ENCODE data around the gene PPIL6.

Gene PPIL6

DNA sequence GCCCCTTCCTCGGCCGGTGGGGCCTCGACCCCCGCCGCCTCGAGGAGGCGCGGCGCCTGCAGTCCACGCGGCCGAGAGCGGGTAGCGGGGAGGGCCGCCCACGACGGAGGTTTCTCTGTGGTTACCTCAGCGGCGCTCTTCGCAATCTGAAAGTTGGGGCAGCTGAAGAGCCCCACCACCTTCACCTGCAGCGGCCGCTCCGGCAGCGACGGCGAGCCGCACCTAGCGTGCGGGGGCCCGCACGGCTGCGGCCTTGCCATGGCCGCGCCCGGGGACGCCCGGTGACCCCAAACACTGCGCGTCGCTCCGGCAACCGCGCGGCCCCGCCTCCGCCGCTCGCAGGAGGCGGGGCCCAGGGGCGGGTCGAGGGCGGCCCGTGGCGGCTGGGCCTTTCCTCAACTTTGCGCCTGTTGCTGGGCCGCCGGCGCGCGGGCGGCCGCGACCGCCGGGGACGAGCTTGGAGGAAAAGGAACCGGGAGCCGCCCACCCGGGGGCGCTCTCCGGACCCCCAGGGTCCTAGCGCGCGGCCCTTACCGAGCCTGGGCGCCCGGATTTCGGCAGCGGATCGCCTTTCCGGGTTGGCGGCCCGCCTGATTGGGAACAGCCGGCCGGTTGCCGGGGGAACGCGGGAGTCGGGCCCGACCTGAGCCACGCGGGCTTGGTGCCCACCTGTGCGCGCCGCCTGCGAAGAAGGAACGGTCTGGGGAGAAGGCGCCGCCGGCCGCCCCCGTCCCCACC, at the start of gene PPIL6, which contains the start of gene SMPD2:
Gene PPIL6, minus strand, starts transcription at position 298 of the 738 bp plus-strand sequence. Its CDS starts 38 bp downstream, at position 260.
Gene SMPD2, plus strand, starts transcription at position 394 of the 738 bp plus-strand sequence. CDS start 398 bp downstream, outside the sequence.
- DNase-seq (ENCODE audit: low read depth) = peak; percentile 85

DNA sequence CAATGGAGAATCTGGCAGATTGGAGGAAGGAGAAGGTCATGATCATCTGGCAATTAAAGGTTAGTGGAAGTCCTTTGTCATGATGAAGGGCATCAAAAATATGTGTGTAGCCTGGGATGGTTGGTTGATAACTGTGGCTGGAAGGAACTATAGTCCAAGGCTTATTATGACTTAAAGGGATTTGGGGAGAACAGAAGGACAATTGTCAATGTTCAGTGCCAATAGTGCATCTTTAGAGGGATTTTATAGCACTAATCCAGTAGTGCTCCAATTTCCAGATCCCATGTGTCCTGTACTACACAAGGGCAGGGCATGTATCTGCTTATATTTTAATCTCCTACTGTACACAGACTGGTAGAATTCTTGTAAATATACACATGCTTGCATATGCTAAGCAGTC, 47.6 kb upstream of the PPIL6 start:
- no peak for DNase-seq (ENCODE audit: low read depth)

DNA sequence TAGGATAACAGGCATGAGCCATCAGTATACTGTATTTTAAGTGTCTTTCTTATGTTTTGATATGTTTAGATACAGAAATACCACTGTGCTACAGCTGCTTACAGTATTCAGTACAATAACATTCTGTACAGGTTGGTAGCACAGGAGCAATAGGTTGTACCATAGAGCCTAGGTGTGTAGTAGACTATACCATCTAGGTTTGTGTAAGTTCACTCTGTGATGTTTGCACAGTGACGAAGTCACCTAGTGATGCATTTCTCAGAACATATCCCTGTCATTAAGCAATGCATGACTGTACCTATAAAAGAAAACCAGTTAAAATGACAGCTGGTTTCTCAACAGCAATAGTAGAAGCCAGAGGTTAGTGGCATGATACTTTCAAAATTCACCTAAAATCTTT, 45.6 kb upstream of the PPIL6 start:
- no peak for DNase-seq (ENCODE audit: low read depth)

DNA sequence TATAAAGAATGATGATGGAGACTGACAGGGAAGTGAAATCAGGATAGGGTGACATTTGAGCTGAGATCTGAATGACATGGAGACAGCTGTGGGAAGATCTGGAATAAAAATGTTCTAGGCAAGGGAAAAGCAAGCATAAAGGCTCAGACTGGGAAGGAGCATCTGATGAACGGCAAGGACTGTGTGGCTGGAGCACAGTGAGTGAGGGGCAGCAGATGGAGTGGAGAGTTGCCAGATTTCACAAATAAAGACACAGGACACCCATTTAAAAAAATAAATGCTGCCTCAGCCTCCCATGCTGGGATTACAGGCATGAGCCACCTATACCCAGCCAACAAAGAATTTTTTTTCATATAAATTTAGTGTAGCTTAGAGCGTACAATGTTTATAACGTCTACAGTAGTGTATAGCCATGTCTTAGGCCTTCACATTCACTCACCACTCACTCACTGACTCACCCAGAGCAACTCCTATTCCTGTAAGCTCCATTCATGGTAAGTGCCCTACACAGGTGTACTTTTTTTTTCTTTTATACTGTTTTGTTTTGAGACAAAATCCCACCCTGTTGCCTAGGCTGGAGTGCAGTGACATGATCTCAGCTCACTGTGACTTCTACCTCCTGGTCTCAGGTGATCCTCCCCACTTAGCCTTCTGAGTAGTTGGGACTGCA, 45.0 kb upstream of the PPIL6 start:
- DNase-seq (ENCODE audit: low read depth) = no peak

DNA sequence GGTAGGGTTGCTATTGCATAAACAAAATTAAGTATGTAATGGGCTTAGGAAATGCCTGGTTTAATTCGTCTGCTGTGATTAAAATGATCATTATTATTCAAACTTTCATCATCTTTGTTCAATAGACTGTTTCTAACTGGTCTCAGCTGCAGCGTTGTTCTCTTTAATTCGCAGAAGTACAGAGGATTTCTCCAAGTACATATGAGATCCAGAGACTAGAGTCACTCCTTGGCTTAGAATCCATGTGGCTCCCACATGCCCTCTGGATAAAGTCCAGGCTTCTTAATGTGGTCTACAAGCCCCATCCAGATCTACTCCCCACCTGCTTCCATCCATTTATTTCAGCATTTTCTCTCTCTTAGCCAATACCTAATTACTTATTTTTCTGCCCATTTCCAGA, 43.7 kb upstream of the PPIL6 start:
- DNase-seq (ENCODE audit: low read depth) = no peak

DNA sequence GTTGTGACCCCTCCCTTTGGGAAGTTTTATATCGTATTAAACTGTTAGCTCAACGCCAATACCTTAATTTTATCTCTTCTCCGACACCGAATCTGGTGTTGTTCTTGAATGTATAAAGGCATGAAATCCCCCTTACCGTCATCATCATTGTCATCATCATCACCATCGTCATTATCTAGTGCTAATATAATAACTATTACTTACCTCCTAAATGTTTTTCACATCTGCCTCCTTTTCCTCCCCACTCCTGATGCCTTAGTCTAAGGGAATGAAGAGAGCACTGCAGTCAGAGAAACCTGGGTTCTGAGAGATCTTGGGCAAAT, 43.3 kb upstream of the PPIL6 start:
- DNase-seq (ENCODE audit: low read depth) = peak; percentile 13

DNA sequence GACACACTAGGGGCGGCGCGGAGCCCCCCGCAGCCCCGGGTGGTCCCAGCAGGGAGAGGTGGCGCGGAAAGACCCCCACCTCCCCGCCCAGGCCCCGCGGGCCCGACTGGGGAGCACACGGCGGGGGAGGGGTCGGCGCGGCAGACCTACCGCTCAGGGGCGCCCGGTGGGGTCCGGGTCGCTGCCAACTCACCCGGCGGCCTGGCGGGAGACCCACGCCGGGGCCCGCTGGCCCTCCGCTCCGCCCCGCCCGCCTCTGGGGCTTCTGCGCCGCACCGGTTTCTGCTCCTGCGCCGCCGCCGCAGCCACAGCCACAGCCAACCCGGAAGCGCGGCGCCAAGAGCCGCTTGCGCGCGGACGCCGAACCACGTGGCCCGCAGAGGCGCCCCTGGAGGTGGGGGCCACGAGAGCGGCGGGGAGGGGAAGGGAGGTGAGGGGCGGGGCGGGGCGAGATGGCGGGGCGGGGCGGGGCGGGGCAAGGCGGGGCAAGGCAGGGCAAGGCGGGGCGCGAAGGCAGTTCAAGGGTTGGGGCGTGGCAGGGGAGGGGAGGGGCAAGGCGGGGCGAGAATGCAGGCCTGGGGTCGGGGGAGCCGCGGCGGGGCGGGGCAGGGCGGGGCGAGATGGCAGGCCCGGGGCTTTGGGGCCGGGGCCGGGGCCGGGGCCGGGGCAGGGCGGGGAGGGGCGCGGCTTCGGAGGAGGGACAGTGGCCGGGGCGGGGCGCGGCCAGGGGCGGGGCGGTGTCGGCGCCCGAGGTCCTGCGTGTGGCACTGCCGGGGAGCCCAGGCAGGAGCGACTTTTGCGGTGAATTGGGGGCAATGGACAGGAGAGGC, 42.7 kb upstream of the PPIL6 start, which contains the start of gene ZBTB24:
Gene ZBTB24, minus strand, starts transcription at position 315 of the 830 bp plus-strand sequence. CDS start 1,193 bp downstream, outside the sequence.
- peak; percentile 91 for DNase-seq (ENCODE audit: low read depth)

DNA sequence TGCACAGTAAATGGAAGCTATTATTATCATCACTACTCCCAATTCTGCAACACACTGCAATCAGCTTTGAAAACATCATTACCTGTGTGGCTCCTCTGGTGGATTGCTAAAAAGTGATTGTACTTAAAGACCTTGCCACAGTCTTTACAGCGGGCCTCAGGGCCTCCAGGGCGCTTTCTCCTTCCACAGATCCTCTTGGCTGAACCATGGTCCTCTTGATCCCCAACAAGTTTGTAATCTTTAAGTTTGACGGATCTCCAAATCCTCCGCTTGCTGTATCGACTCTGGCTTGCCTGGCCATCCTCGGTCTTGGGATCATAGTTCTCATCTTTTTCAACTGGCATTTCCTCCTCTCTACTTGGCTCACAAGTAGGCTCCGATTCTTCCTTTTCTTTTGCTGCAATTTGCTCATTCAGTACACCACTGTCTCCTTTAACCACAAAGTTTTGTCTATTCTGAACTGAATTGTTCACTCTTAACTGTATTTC, 40.6 kb upstream of the PPIL6 start:
- no peak for DNase-seq (ENCODE audit: low read depth)

DNA sequence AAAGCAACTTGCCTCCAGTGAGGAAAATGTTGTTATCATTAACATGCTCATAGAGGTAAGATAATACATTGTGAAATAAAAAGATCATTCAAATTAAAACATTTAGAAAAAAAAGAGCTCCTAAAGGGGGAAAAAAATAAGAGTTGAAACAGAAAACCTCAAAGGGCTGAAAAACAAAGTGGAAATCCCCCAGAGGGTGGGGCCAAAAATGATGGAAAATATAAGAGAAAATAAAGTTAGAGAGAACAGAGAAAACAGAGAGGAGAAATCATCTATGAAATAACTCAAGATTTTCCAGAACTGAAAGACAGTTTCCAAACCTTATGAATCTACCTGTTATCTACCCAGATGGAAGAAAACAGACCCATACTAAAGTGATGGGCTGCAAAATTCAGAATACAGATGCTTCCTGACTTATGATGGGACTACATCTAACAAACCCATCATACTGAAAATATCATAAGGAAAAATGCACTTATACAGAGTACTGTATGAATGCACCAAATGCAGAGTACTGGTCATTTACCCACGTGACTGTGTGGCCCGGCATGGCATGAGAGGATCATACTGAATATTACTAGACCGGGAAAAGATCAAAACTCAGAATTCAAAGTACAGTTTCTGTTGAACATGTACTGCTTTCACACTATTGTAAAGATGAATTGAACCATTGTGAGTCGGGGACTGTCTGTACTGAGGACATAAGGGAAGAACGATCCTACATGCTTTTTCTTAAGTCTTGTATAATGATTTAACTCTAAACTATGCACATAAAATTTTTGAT, 38.6 kb upstream of the PPIL6 start:
- no peak for DNase-seq (ENCODE audit: low read depth)

DNA sequence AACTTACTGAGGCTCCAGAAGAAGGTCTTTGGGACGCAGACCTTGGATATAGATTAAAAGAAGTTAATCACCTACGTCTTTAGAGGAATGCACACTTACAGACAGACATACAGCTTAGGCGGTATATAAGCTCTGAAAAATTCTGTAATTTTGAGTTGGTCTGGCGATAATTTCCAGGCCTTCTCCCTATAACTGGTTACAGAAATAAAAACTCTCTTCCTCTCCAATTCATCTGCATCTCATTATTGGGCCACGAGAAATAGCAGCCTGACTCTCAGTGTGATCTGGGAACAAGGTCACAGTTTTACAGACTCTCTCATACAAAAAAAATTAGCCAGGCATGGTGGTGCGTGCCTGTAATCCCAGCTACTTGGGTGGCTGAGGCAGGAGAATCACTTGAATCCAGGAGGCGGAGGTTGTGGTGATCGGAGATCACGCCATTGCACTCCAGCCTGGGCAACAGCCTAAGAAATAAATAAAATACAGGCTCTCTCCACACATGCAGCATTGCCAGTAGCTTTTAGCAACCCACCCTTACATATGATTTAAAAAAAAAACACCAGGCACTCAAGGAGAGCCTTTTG, 37.9 kb upstream of the PPIL6 start:
- no peak for DNase-seq (ENCODE audit: low read depth)

DNA sequence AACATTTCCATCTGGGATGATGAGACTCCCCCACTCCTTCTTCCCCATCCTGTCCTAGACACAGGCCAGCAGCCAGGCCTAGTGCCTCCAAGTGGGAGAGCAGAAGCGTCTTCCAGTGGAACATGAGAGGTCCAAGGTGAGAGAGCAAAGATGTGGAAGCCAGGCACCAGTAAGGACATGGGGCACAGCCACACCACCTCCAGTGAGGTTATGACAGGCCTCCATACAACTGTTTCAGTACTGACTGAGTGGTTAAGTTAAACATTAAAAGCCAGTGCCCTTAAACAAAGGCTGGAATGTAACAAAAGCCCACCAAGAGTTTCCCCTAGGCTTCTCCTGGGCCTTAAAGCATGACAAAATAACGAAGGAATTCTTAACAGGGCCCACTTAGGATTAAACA, 37.3 kb upstream of the PPIL6 start:
- no peak for DNase-seq (ENCODE audit: low read depth)

DNA sequence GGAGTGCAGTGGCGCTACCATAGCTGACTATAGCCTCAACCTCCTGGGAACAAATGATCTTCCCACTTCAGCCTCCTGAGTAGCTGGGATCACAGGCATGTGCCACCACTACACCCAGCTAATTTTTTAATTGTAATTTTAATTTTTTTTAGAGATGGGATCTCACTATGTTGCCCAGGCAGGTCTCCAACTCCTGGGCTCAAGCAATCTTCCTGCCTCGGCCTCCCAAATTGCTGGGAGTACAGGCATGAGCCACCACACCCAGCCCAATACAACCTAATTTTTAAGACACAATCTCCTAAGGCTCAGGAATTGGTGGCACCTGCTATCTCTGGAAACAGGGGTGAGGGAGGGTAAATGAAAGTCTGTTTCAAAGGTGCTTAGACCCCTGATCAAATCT, 36.8 kb upstream of the PPIL6 start:
- DNase-seq (ENCODE audit: low read depth) = no peak

DNA sequence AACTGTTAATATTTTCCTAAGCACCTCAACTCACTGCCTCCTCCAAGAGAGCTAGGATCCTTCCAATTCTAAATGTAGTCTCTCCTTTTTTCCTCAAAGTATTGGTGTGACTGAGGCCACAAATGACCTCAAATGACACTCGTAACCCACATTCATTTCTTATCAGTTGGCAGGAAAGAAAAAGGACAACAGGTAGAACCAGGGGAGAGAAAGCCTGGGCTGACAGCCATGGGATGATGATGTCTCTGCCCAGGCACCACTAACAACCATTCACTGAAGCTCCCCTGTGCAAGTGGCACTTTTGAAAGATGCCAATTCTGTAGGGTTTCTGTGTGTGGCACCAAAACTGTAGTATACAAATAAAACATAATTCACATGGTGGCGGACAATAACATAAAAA, 35.2 kb upstream of the PPIL6 start:
- no peak for DNase-seq (ENCODE audit: low read depth)

DNA sequence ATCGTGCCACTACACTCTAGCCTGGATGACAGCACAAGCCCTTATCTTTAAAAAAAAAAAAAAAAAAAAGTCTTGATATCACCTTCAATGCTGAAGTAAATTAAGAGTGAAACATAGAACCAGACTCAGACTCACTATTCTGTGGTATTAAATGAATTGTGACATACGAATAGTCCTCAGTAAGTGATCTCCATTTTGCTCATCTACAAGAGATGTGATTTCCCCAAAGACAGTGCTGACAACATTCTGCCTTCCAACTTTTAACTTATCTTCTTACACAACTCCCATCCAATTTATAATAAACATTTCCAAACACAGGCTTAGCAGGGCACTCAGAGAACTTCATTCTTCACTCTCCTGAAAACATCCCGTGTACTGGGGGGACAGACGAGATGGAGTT, 34.6 kb upstream of the PPIL6 start:
- no peak for DNase-seq (ENCODE audit: low read depth)

DNA sequence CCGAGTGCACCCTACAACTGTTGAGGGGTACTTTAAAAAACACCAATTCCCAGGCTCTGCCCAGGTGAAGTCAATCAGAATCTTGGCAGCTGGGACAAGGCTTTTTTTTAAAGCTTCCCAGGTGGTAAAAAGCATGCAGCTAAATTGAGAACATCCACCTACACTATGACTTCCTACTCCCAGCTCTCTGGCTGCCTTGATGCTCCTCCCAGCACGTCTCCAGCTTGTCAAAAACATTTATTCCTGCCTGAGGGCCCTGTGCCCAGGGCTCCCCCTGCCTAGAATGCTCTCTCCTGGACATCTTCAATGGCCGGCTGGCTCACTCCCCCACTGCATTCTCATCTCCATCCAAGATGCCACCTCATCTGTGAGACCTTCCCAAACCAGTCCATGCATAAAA, 32.7 kb upstream of the PPIL6 start:
- DNase-seq (ENCODE audit: low read depth) = no peak

DNA sequence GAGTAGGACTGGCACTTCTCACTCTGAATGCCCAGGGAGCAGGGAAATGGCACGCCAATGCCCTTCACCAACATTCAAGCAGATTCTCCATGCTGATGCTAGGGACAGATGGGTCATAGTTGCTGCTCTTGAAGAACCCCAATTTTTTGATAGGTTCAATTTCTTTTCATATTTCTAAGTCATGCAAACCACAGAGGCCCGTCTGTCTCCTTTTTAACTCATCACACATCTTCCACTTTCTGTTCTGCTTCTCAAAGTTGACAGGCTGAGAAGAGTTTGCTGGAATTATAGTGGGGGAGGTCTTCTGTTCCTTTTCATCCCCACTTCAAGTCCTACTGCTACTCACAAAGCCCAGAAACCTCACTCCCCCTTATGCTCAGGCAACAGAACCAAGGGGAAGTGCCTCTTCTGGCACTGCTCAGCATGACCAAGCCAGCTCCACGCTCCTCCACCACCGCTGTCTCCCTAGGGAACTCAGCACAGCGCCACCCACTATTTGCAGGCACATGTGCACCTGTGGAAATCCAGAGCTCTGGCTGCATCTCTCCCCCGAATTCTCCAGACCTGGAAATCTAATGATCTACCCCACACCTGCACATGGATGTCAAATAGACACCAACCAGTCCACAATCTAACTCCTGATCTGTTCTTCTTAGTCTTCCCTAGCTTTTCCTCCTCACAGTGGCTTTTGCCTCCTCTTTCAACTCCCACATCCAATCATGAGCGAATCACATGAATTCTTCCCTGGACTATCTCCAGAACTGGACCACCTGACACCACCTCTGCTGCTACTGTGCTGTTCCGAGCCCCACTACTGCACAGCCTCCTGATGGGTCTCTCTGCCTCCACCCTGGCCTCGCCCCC, 31.9 kb upstream of the PPIL6 start:
- DNase-seq (ENCODE audit: low read depth) = no peak

DNA sequence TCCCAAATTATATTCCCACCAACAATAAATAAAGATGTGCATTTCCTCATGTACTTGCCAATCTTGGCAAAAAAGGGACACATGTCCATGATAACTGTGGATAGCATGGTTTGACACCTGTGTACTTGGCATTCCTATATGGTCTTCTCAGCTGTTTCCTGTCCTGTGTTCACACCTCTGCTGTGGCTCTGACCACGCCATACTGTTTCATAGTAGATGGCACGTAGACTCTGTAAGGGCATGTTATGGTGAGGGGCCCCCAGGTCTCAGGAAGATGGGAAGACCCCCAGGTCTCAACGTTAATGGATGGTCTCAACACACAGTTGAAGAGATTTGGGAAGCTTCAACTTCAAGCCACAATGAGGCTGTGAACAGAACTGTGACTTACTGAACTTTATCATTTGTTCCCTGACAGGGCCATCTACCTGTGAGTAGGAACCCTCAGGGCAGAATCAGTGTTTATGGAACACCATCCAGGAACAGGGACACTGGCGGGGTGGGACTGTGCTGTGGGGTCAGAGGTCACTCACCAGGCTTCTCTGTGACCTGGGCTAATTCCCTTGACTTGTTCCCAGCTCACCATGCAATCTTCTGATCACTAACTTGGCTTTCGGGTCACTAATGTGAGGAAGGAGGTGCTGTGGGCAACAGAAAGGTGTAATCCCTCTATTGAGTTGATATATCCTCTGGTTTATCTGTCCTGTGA, 30.8 kb upstream of the PPIL6 start:
- no peak for DNase-seq (ENCODE audit: low read depth)

DNA sequence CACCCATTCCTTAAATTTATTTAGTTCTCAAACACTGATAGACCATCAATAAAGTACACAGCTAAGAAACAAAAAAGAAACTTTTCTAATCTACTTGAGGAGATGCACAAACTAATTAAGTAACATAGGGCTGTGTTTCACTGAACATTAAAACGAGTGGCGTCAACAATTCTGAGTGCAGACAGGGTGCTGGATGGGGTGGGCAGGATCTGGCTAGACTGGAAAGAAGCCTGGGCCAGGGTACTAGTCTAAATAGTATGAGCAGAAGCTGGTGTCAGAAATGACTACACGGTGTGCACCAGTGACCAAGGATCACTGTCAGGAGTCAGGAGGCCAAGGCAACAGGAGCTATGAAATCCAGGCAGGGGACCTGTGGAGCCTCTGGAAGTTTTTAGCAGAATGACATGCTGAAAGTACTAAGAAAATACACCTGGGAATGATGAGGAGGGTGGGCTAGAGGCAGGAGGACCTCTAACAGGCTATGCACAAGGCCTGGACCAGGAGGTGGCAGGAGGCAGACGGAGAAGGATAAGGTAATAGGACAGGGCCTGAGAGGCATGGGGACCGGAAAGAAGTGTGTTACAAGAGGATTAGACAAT, 29.3 kb upstream of the PPIL6 start:
- DNase-seq (ENCODE audit: low read depth) = no peak

DNA sequence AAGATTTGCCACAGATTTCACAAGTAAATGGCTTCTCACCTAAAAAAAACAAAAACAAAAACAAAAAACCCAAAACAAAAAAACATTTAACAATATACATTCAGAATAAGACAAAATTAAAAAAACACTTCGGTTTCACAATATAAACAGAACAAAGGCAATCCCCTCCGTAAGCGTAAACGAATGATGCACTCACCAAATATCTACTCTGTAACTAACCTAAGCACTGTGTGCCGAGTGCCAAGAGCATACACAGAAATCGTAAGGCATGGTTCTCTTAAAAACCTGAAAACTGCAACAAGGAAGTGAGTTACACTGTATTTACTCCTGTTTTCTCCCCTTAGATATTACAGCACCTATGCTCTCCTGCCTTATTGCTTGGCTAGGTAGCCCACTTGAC, 27.3 kb upstream of the PPIL6 start:
- DNase-seq (ENCODE audit: low read depth) = peak; percentile 59
